A549 (cell line): Measurements from ENCODE around the gene HOXB4. TPM values are rescaled to one million over a fixed set of nuclear protein-coding genes. Genes with fewer than 3 reads are reported as not detected.

Experiments
- ATAC-seq, 2 experiments: fragments of 200-7000 bp in 1 of 2; fragments of >200 bp in 1 of 2; cut with Nextera tagmentation in 1 of 2; cut with Tn5 transposase in 1 of 2; 3 replicates each; pipeline versions ENCODE4 v1.8.0 to v1.9.1; 2018 to 2020; ENCODE audit warnings: mild to moderate bottlenecking in 1 of 2, moderate library complexity in 1 of 2
- CTCF ChIA-PET: fragments of 300-600 bp; sonication (Branson Sonifier 250); formaldehyde crosslinking; extraction: SDS; loops from one replicate; lab custom pipeline; 2021; ENCODE audit warnings: antibody characterized with exemption, inconsistent platforms; lab: Yijun Ruan, JAX
- POLR2A ChIA-PET: fragments of 350-600 bp; formaldehyde crosslinking; extraction: SDS; loops from one replicate; lab custom pipeline; 2021; ENCODE audit warnings: antibody characterized with exemption, inconsistent platforms; lab: Yijun Ruan, JAX
- DNase-seq, 2 experiments: peaks; one replicate each; pipeline versions ENCODE4 v3.0.0 to v3.0.0-alpha.2; 2011 to 2016; ENCODE audit warnings: low read depth in 1 of 2, low spot score in 1 of 2
- FAIRE-seq: peaks from 2 replicates; lab custom pipeline; 2011; peaks lifted over from hg19 to GRCh38; lab: Jason Lieb, UNC
- H3K27ac ChIP-seq, 2 experiments: fragments of >200 bp; sonication (Bioruptor Twin); formaldehyde crosslinking; 3 replicates each; pipeline ENCODE4 v1.5.1; 2016 to 2017
- H3K4me1 ChIP-seq: fragments of >200 bp; sonication (Bioruptor Twin); formaldehyde crosslinking; 3 replicates; pipeline ENCODE4 v1.6.1; 2016
- H3K4me2 ChIP-seq: fragments of >200 bp; sonication (Bioruptor Twin); formaldehyde crosslinking; 3 replicates; pipeline ENCODE4 v1.6.1; 2016
- H3K4me3 ChIP-seq: fragments of >200 bp; sonication (Bioruptor Twin); formaldehyde crosslinking; 3 replicates; pipeline ENCODE4 v1.5.1; 2016
- H3K9me3 ChIP-seq: fragments of >200 bp; sonication (Bioruptor Twin); formaldehyde crosslinking; 3 replicates; pipeline ENCODE4 v1.6.1; 2016
- CHD4 ChIP-seq: fragments of 200-600 bp; sonication (generic); IDR thresholded peaks from 2 replicates; pipeline ENCODE4 v1.6.1; 2016; ENCODE audit warnings: antibody characterized with exemption, mild to moderate bottlenecking, borderline replicate concordance
- EHF ChIP-seq: fragments of 250-450 bp; sonication (Bioruptor Pico); IDR thresholded peaks from 2 replicates; pipeline ENCODE4 v1.5.0; 2020; ENCODE audit warnings: mild to moderate bottlenecking
- ELK1 ChIP-seq: fragments of 150-350 bp; IDR thresholded peaks from 2 replicates; pipeline ENCODE4 v1.6.1; 2014; ENCODE audit warnings: low read depth, mild to moderate bottlenecking, low read length
- ESRRA ChIP-seq: fragments of 150-350 bp; IDR thresholded peaks from 2 replicates; pipeline ENCODE4 v1.6.1; 2014; ENCODE audit warnings: mild to moderate bottlenecking, low read length, borderline replicate concordance
- GATA3 ChIP-seq: IDR thresholded peaks from 2 replicates; pipeline ENCODE4 v1.6.1; 2012; ENCODE audit warnings: borderline replicate concordance
- HDAC2 ChIP-seq: fragments of 200-600 bp; sonication (generic); IDR thresholded peaks from 2 replicates; pipeline ENCODE4 v1.6.1; 2016
- HOXA7 ChIP-seq: fragments of 250-450 bp; sonication (Bioruptor Pico); IDR thresholded peaks from 2 replicates; pipeline ENCODE4 v1.5.0; 2020; ENCODE audit warnings: mild to moderate bottlenecking, moderate library complexity
- NR3C1 ChIP-seq: fragments of >200 bp; sonication (Bioruptor Twin); formaldehyde crosslinking; IDR thresholded peaks from 3 replicates; pipeline ENCODE4 v1.6.1; 2017
- PBX3 ChIP-seq: IDR thresholded peaks from 2 replicates; pipeline ENCODE4 v1.6.1; 2012
- PHF8 ChIP-seq: fragments of 200-600 bp; sonication (generic); IDR thresholded peaks from 2 replicates; pipeline ENCODE4 v1.6.1; 2016; ENCODE audit warnings: low read depth, mild to moderate bottlenecking, antibody characterized with exemption, moderate library complexity, borderline replicate concordance
- REST ChIP-seq: fragments of 200-600 bp; sonication (generic); IDR thresholded peaks from 2 replicates; pipeline ENCODE4 v1.6.1; 2016; ENCODE audit warnings: antibody characterized with exemption, mild to moderate bottlenecking, moderate library complexity
- RFX5 ChIP-seq: fragments of 450-650 bp; IDR thresholded peaks from 2 replicates; pipeline ENCODE4 v1.7.1; 2014; ENCODE audit warnings: antibody characterized with exemption, mild to moderate bottlenecking, moderate library complexity
- RNF2 ChIP-seq: fragments of 200-600 bp; sonication (generic); IDR thresholded peaks from 2 replicates; pipeline ENCODE4 v1.6.1; 2016; ENCODE audit warnings: low read depth, mild to moderate bottlenecking, antibody characterized with exemption, moderate library complexity, borderline replicate concordance
- SMC3 ChIP-seq: fragments of >200 bp; sonication (Bioruptor Twin); formaldehyde crosslinking; IDR thresholded peaks from 3 replicates; pipeline ENCODE4 v1.6.1; 2018; ENCODE audit warnings: inconsistent platforms
- TFCP2L1 ChIP-seq: fragments of 250-450 bp; sonication (Bioruptor Pico); IDR thresholded peaks from 2 replicates; pipeline ENCODE4 v1.5.0; 2021; ENCODE audit warnings: mild to moderate bottlenecking
- TP53 ChIP-seq: fragments of 250-450 bp; sonication (Bioruptor Pico); IDR thresholded peaks from 2 replicates; pipeline ENCODE4 v1.5.0; 2021; ENCODE audit warnings: mild to moderate bottlenecking, moderate library complexity
- ZC3H11A ChIP-seq: fragments of 450-650 bp; IDR thresholded peaks from 2 replicates; pipeline ENCODE4 v1.6.1; 2014; ENCODE audit warnings: antibody characterized with exemption, mild to moderate bottlenecking
- ZNF302 ChIP-seq: fragments of 250-450 bp; sonication (Bioruptor Pico); IDR thresholded peaks from 2 replicates; pipeline ENCODE4 v1.9.0; 2021; ENCODE audit warnings: inconsistent platforms, mild to moderate bottlenecking, moderate library complexity
- ZSCAN20 ChIP-seq: fragments of 250-450 bp; sonication (Bioruptor Pico); IDR thresholded peaks from 2 replicates; pipeline ENCODE4 v1.8.0; 2022; ENCODE audit warnings: mild to moderate bottlenecking, moderate library complexity
- WGBS: methylation state at CpG from one replicate; pipeline ENCODE4 v1.1.6; 2017; ENCODE audit errors: missing lambda C conversion rate; 5-methylcytosine and 5-hydroxymethylcytosine counted together
- polyA plus RNA-seq, 4 experiments: library from polyadenylated mRNA; depleted of rRNA in 3 of 4; stranded (reverse); fragments of >200 nt; fragmentation: RNase III in 1 of 4; extraction: RNeasy Plus Mini Kit Qiagen cat#74134 plus additional on column Dnase treatment in 1 of 4; gene quantifications; 2 replicates in 3 of 4; 3 replicates in 1 of 4; pipeline ENCODE4 v1.2.3, GENCODE V29; 2011 to 2017

Gene HOXB4
- polyA plus RNA-seq, 2 of the 4 experiments (the other 2 are of a cell fraction): 0.30 to 0.74 TPM

GRCh38 chr17:48605991-48606891, 28.1 kb upstream of the HOXB4 start:
- FAIRE-seq (peak; percentile 43), DNase-seq (no peak), ATAC-seq (no peak)
- POLR2A ChIA-PET: no interaction called here
- H3K4me2 ChIP-seq: no peak overlapping the region
- CTCF ChIA-PET: interaction anchor here (0.9 to 4.4 kb wide), 6 partner anchors 31 to 579 kb away, joined by 3 to 22 read pairs (median 4); no protein-coding TSS in a partner anchor
- WGBS: 93% methylated on average over 41 of the region's 41 CpGs
- H3K27ac ChIP-seq: peak overlapping the region in 1 of 2 experiments; percentile 95; a peak in 1 of 6 replicates
- peaks cover 23% of the 10 kb centered on the region for H3K4me1 ChIP-seq
- H3K9me3 ChIP-seq: no peaks in the 10 kb centered on the region
- TF ChIP-seq ZNF302 (CRISPR knock-in tag): no peak
- TF ChIP-seq, all 56 proteins: peak for 0
- H3K4me3 ChIP-seq: no peak overlapping the region

- ChIA-PET POLR2A (no interaction called here), CTCF (interaction anchor here (0.6 to 1.8 kb wide), 5 partner anchors 131 to 579 kb away, joined by 3 to 5 read pairs (median 4); no protein-coding TSS in a partner anchor)
- Histone ChIP-seq H3K4me2 (peak overlapping the region; percentile 91), H3K4me3 (peak overlapping the region; percentile 59), H3K9me3 (no peaks in the 10 kb centered on the region), H3K4me1 (peaks cover 31% of the 10 kb centered on the region), H3K27ac (peak overlapping the region; percentile 91 to 95)
- TF ChIP-seq ESRRA (no peak), RNF2 (no peak), TFCP2L1 (no peak), PBX3 (no peak), HDAC2 (no peak), HOXA7 (CRISPR knock-in tag) (no peak), REST (no peak), NR3C1 (no peak), PHF8 (no peak), ELK1 (no peak), ZC3H11A (no peak), ZNF302 (CRISPR knock-in tag) (no peak), EHF (CRISPR knock-in tag) (no peak), GATA3 (no peak), RFX5 (no peak), TP53 (no peak), CHD4 (no peak), SMC3 (no peak), ZSCAN20 (CRISPR knock-in tag) (no peak)
- ATAC-seq: no peak
- WGBS: 78% methylated on average over 10 of the region's 10 CpGs
- no peak for DNase-seq
- FAIRE-seq: no peak
Observed at GRCh38 chr17:48605409-48605919, 27.3 kb upstream of the HOXB4 start.
